GM18907 (cell line): Measurements from ENCODE around the gene TIAM2.
A peak's percentile ranks its signal among the peaks of the same experiment; 100 is the strongest.
"Not testable (repeated sequence)": the region's sequence is repeated elsewhere in the genome, so short reads cannot be mapped to it uniquely, and the experiment has no call there.

Experiments used
- ATAC-seq: cut with Tn5 transposase; IDR thresholded peaks from one replicate; pipeline ENCODE4 v1.9.1; 2021; ENCODE audit warnings: mild to moderate bottlenecking, moderate library complexity; ENCODE audit not compliant: unreplicated experiment

TIAM2 gene

DNA sequence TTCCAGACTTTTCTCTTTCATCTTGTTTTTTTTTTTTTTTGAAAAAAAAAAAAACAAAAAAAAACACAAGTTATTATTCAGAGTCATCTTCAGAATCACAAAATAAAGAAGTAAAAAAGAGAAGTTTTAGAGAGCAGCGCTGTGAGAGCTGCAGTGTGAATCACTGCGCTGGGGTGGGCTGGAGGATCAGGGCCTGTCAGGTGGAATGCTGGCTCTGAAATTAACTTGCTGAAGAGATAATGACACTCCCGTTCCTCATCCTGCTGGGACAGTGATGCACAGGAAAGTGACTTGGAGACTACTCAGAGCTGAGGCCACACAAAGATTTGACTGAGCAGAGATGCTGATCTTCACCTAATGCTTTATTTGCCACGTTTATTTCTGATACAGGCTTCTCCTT, 226.0 kb downstream of the TIAM2 start:
- no peak for ATAC-seq

DNA sequence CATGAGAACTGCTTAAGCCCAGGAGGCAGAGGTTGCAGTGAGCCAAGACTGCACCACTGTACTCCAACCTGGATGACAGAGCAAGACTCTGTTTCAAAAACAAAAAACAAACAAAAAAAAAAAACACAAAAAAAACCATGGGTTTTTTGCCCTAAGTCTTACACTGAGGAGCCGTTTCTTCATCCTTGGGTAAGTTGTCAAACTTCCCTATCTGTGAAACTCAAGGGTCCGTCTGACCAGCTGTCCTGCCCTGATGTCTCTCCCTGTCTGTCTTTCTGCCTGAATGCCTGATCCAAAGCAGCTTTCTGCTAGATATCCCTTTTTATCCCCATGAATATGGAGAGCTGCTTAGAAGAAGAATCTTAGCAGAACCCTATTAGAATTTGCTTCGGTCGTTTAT, 227.4 kb downstream of the TIAM2 start:
- ATAC-seq, result no peak

DNA sequence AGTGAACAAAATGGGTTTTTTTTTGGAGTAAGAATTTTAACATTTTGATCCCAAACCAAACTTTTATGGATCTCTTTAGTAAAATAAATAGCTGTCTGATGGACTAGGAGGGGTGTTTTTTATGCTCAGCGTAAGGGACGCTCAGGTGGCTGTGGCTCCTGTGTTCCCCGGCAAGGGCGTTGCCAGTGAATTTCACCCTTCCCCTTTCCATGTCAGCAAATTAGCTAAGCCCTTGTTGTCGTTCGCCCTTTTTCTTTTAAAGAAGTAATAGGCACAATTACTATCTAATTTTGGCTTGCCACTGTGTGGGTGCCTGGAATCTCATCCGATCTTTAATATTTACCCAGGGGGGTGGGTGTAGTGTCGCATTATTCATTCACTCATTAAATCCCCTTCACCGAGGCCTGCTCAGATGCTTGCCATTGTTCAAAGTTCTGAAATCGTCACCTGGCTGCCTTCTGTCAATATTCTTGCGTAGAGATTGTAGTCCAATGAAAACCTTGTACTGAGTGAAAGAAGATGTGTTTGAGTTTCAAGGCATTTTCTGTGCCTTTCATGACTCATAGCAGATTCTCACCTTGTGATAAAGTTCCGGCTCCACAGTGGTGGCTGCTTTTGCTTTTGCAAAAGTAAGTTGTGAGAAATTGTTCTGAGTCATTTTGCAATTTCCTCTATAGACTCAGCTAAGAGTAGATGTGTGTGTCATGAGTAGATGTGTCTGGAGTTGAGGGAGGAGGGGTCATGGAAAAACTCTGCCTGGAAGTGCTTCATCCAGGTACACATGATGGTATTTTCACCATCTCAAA, 228.7 kb downstream of the TIAM2 start:
- peak; percentile 95 for ATAC-seq

DNA sequence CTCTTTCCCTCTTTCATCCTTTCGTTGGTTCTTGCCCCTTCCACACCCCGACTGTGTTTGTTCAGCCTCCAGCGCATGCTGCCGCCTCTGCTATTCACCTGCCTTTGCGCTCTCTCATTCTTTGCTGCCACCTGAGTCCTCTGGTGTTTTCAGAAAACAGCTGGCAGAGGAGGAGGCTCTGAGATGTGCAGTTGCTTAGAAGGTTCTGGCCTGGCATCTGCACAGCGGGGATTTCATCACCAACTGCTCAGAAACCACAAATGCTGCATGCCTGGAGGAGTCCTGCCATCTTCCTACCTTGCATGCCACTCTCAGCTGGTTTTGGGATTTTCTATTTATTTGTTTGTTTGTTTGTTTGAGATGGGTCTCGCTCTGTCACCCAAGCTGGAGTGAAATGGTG, 229.5 kb downstream of the TIAM2 start:
- no peak for ATAC-seq

DNA sequence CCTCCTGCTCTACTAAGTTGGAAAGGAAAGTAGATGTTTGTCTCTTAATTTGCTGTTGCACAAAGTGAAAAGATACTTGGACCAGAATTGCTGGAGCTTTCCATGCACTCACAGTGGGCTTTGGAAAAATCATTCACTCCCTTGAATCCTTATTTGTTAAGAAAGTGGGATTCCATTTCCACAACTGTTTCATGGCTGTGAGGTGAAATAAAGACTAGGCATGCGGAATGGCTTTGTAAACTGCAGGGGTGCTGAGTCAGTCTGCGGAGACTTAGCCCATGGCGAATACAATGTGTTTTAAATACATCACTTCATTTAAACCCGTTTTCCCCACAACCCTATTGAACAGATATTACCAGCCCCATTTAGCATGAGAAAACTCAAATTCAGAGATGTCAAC, 231.9 kb downstream of the TIAM2 start:
- ATAC-seq, result no peak

DNA sequence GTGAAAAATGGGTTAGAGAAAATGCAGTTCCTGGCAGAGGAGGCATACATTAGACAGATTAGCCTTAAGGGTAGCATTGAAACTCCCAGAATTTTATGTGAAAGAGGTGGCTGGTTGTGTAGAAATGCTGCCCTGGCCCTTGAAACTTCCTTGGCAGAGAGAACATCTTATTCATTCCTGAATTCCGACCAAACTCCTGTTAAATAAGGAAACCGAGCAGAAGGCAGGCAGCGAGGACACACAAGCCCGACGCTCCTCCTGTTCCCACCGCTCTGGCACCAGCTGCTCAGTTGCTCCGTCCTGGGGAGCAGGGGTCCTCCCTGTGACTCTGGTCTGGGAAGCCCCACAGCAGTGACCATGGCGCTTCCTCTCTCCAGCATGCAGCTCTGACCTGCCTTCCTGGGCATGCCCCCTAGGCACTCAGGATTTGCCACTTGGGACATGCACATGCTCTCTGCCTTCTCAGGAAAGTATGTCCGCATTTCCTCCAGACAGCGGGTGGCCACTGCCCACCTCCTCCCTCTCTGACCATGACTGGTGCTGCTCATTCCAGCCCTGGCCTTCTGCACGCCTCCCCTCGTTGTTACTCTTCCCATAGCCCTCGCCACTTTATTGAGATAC, 233.5 kb downstream of the TIAM2 start:
- ATAC-seq, result no peak

DNA sequence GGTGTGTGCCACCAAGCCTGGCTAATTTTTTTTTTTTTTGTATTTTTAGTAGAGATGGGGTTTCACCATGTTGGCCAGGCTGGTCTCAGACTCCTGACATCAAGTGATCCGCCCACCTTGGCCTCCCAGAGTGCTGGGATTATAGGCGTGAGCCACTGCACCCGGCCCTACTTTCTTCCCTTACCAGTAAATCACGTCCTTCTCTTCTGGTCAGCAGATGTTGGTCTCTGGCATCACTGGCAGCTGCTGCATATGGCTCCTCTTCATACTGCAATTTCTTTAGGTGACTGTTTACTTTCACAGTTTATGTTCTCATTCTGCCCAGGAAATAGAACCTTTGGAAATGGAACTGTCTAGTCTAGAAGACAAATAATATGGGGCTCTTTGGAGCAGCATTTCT, 235.9 kb downstream of the TIAM2 start:
- ATAC-seq, result not testable (repeated sequence)

DNA sequence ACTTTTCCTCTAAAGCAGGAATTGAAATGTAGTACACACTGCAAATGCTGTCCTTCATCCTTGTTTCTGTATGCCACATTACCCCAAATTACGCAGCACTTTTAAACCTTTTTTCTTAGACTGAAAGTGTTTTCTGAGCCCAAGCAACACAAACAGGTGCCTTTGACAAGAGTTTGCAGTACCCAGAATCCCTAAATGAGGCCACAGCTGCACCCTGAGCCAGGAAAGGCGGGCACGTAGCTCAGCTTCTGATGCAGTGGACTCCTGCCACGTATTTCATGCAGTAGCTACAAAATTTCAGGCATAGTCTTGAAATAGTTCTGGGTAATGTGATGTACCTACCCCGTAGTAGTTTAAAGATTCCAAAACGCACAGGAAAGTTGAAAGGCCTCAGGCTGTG, 237.7 kb downstream of the TIAM2 start:
- no peak for ATAC-seq

DNA sequence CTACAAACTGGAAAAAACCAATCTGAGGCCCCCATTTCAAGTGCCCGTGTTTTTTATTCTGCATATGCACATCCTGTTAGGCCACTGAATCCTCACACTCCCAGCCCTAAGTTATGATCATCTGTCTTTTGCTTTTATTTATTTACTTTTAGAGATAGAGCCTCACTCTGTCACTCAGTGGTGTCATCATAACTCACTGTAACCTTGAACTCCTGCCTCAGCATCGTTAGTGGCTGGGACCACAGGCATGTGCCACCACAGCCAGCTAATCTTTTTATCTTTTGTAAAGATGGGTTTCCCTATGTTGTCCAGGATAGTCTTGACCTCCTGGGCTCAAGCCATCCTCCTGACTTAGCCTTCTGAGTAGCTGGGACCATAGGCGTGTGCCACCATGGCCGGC, 239.1 kb downstream of the TIAM2 start:
- ATAC-seq, result no peak

DNA sequence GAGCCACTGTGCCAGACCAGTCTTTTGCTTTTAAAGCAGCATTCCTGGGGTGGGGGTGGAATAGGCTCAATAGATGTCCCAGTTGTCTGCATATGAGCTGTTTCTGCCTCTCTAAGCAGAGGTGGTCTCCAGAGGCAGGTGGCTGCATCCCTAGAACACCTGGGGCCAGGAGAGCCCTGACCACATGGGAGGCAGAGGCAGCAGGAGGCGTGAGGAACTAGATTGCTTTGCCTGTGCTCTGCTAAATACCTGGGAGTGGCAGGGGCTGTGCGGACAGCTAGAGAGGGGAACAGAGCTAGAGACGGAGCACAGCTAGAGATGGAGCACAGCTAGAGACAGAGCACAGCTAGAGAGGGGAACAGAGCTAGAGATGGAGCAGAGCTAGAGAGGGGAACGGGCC, 239.6 kb downstream of the TIAM2 start:
- no peak for ATAC-seq

DNA sequence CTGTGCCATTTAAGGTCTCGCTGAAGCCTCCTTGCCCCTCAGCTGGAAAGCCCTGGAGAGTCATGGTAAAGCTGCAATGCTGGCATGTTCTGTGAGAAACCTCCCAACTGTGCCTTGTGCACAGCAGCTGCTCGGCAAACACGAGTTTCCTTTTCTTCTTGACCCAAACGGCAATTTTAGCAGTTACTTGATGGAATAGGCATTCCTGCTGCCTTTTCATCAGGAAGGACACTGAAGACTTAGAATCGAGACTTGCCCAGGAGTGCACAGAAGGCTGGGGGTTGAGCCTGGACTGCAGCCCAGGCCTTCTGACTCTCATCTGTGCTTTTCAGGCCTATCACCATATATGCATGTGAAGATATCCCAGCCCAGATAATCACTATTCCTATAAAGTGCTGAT, 240.0 kb downstream of the TIAM2 start:
- no peak for ATAC-seq

DNA sequence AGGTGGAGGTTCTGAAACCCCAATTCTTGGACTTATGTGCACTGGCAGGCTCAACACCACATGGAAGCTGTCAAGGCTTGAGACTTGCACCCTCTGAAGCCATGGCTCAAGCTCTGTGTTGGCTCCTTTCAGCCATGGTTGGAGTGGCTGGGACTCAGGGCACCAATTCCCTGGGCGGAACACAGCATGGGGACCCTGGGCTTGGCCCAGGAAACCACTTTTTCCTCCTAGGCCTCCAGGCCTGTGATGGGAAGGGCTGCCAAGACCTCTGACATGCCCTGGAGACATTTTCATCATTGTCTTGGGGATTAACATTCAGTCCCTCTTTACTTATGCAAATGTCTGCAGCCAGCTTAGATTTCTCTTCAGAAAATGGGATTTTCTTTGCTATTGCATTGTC, 242.5 kb downstream of the TIAM2 start:
- ATAC-seq, result no peak

DNA sequence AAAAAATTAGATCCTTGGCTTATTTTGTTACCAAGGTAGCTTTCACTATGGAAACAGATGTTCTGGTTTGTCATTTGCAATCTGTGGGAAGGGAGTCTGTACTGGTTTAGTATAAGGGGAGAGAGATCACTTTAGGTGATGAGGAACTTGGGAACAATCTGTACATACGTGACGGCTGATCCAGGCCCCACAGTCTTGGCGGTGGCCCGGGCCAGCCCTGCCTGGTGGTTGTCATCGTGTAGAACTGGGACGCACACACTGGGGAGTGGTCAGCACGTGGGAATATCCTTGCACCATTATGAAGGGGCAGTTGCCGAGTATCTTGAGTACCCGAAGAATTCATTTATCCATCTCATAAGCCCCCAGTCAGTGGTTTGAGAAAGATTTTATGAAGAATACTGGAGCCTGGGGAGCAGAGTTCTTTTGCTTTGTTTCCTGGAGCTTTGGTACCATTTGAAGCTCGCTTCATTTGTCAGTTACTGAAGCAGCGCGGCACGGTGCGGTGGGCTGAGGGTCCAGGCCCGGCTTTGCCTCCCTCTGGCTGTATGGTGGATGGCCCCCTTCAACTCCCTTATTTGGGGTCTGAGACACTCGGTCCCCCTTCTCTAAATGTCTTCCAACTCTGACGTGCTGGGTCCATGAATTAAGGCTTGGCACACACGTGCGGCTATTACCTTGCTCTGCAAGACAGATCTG, 245.9 kb downstream of the TIAM2 start:
- no peak for ATAC-seq

DNA sequence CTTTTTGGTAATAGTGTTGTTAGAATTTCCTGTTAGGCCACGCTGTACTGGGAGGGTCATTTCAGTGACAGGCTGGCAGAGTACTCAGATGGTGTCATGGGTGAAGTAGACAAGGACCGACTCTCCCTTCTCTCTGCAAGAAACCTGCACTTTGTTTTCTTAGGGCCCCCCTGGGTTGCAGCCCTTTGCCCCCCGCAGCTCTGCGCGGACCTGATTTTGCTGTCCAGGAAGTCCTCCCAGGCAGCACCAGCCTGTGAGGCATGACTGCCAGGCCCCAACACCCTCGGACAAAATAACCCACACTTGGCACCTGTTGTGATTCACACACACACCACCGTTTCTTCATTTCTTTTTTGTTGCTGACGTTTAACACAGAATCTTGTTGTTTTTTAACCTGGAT, 246.9 kb downstream of the TIAM2 start:
- ATAC-seq, result no peak

DNA sequence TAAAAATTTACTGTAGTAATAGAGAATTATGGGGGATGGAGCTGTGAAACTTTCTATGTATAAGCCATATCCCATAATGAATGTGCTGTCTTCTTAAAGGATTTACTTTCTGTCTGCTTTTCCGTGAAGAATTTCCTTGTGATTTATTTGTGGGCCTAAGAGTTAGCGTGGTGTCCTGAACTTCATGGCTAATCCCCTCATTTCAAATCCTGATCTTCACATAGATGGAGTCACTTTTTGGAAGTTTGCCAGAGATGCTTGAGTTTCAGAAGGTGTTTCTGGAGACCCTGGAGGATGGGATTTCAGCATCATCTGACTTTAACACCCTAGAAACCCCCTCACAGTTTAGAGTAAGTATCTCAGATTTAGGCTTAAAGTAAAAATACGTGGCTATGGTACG, 249.3 kb downstream of the TIAM2 start:
- ATAC-seq, result no peak

DNA sequence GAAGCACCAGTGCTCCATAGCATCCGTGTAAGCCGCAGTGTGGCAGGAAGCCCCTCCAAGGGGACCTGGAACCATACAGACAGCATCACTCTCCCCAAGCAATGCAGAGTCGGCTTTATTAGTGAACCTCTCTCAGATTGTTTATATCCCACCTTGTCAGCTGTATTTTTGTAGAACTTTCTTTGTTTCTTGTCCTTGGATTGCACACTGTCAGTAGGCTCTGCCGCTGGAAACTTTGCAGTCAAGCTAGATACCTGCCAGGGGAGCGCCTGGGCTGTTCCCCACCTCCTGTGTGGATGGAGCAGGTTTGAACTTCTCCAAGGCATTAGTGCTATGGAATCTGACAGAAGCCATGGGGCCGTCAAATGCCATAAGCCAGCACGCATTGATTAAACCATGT, 250.1 kb downstream of the TIAM2 start:
- no peak for ATAC-seq

DNA sequence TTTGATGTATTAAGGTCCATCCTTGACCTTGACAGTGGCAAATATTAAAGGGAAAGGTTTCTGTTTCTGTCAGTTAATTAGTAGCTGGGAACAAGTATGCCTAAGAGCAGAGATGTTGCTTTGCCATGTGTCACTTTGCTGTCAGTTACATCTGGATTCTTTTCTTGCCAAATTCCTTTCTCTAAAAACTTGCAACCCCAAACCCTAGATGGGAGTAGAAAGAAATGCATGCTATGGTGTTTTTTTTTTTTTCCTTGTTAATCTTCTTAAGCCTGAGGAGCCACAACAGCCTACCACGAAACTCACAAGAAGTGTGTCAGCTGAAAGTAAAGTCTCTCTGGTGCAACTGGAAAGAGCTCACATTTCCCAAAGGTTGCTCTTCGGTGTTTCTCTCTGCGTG, 250.7 kb downstream of the TIAM2 start:
- ATAC-seq, result no peak

DNA sequence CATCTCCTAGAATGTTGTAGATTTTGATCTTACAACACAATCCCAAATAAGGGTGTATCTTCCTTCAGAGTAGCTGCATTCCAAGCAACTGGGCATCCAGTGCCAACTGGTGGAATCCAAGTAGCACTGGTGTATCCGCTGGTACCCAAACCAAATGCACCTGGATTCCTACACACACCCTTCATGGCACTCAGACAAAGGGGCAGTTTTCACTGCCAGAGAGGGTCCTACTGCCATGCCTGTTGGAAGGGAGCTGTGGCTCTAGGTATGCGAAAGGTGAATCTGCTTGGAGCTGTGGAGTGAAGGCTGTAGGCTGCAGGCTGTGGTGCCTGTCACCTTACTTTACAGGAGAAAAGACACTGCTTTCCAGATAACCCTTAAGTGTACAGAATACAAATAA, 251.7 kb downstream of the TIAM2 start:
- no peak for ATAC-seq

DNA sequence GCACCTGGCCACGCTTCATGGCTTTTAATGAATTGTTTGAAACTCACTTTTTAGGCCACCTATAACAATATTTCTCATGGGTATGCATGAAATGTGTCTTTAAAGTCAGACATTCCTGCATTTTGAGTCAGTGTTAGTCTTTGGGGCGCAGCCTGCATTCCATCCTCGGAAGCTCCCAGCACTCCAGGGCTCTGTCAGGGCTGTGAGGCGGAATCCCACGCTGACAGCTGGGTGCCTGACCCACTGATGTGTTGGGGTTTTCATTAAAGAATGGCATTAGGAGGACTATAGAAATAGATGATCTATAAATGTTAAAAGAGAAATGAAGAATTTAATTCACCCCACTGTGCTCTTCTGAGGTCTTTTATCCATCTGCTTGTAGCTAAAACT, 252.5 kb downstream of the TIAM2 start:
- no peak for ATAC-seq

DNA sequence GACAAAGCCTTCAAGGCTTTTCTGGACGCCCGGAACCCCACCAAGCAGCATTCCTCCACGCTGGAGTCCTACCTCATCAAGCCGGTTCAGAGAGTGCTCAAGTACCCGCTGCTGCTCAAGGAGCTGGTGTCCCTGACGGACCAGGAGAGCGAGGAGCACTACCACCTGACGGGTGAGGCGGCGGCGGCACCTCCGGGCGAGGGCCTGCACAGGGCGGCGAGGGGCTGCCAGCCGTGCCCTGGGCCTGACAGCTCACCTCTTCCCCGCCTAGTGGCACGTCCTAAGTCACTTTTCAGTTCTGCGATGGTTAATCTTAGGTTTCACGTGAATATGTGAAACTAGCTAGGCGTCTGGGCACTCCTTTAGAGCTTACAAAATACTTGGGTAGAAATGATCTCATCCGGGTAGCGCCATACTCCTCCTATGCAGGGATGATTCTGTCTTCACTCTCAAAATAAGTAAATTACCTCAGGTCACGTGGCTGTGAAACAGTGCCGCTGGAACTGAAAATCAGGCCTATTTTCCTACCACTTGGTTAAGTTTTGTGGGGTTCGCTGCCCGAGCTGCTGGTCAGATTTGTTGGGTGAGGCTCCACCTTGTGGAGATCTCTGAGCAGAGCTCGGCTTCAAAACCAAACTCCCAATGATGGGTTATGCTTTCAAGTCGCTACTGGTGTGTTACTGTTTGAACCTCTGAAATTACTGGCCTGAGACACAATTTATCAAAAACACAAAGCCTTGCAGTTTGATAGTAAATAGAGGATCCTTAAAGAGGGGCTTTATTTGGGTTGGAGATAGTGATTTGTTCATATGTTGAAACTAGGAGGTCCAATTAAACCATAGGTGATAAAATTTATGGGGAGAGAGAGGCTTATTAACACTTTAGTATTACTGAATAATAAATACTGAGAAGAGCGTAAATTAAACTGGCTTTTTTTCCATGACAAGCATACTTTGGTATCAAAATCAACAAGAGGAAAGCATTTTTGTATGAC, 253.2 kb downstream of the TIAM2 start:
- ATAC-seq, result peak; percentile 51
